Activated gamma-delta T cell treated with anti-CD3 and anti-CD28 coated beads, Interleukin-2, amount 50 U/mL, for 16 hours (primary cell): ENCODE results near the gene SCN10A.
A peak's percentile ranks its signal among the peaks of the same experiment; 100 is the strongest.

Source experiments
- DNase-seq: peaks from one replicate; pipeline ENCODE4 v3.0.0-alpha.2; 2020; ENCODE audit warnings: low read depth

The SCN10A gene

GRCh38 chr3:38650248-38650951 is 165.6 kb downstream of the SCN10A start:
- no peak for DNase-seq

- peak; percentile 12 for DNase-seq
Observed at GRCh38 chr3:38649500-38650247, 166.3 kb downstream of the SCN10A start, which contains the start of gene SCN5A. SCN5A (minus strand) TSS chr3:38649687; CDS start chr3:38633307, 16,380 bp downstream.

GRCh38 chr3:38648659-38649499 is 167.1 kb downstream of the SCN10A start:
- DNase-seq = no peak

- DNase-seq = no peak
Observed at GRCh38 chr3:38648024-38648658, 167.9 kb downstream of the SCN10A start.

GRCh38 chr3:38647217-38647970 is 168.6 kb downstream of the SCN10A start:
- no peak for DNase-seq
